Measurements from ENCODE around the gene DIP2A. TPM values are rescaled to one million over a fixed set of nuclear protein-coding genes. Genes with fewer than 3 reads are reported as not detected.

Gene DIP2A
- polyA plus RNA-seq, 1 donor: 53.3 TPM

GRCh38 chr21:46434322-46434958 is 24.3 kb upstream of the DIP2A start:
- H3K27me3 ChIP-seq (ENCODE audit: control insufficient read depth, insufficient read depth, low read length): no peaks in the 10 kb centered on the region
- H3K4me3 ChIP-seq (ENCODE audit: low read length): no peak overlapping the region
- no peak for DNase-seq
- no peak overlapping the region for H3K27ac ChIP-seq (ENCODE audit: low read length)
- H3K36me3 ChIP-seq (ENCODE audit: control insufficient read depth, insufficient read depth, low read length): peaks cover 58% of the 10 kb centered on the region
- WGBS (ENCODE audit: insufficient coverage, low lambda C conversion rate): no CpG with 5 or more reads among the region's 23 CpGs
- peaks cover 4% of the 10 kb centered on the region for H3K9me3 ChIP-seq (ENCODE audit: control insufficient read depth, low read depth, low read length)
- no peaks in the 10 kb centered on the region for H3K4me1 ChIP-seq (ENCODE audit: control insufficient read depth, insufficient read depth, low read length)

DNA sequence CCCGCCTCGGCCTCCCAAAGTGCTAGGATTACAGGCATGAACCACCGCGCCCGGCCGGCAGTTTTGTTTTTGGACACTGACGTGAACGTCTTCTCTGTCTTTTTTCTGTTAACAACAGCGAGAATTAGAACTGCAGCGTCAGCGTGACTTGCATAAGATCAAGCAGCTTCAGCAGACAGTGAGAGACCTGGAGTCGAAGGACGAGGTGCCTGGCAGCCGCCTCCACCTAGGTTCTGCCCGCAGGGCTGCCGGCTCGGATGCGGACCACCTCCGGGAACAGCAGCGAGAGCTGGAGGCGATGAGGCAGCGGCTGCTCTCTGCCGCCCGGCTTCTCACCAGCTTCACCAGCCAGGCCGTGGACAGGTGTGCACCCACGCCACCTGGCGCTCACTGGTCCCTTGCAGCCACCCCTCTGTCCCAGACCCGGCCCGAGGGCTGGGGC is 22.9 kb upstream of the DIP2A start:
- peaks cover 4% of the 10 kb centered on the region for H3K9me3 ChIP-seq (ENCODE audit: control insufficient read depth, low read depth, low read length)
- no peaks in the 10 kb centered on the region for H3K4me1 ChIP-seq (ENCODE audit: control insufficient read depth, insufficient read depth, low read length)
- WGBS (ENCODE audit: insufficient coverage, low lambda C conversion rate): no CpG with 5 or more reads among the region's 29 CpGs
- peaks cover 59% of the 10 kb centered on the region for H3K36me3 ChIP-seq (ENCODE audit: control insufficient read depth, insufficient read depth, low read length)
- no peaks in the 10 kb centered on the region for H3K27me3 ChIP-seq (ENCODE audit: control insufficient read depth, insufficient read depth, low read length)
- no peak overlapping the region for H3K4me3 ChIP-seq (ENCODE audit: low read length)
- no peak for DNase-seq
- H3K27ac ChIP-seq (ENCODE audit: low read length): no peak overlapping the region

GRCh38 chr21:46436621-46437020 is 22.1 kb upstream of the DIP2A start:
- no peak overlapping the region for H3K27ac ChIP-seq (ENCODE audit: low read length)
- H3K27me3 ChIP-seq (ENCODE audit: control insufficient read depth, insufficient read depth, low read length): no peaks in the 10 kb centered on the region
- DNase-seq: no peak
- WGBS (ENCODE audit: insufficient coverage, low lambda C conversion rate): no CpG with 5 or more reads among the region's 15 CpGs
- peaks cover 60% of the 10 kb centered on the region for H3K36me3 ChIP-seq (ENCODE audit: control insufficient read depth, insufficient read depth, low read length)
- no peaks in the 10 kb centered on the region for H3K4me1 ChIP-seq (ENCODE audit: control insufficient read depth, insufficient read depth, low read length)
- peaks cover 4% of the 10 kb centered on the region for H3K9me3 ChIP-seq (ENCODE audit: control insufficient read depth, low read depth, low read length)
- H3K4me3 ChIP-seq (ENCODE audit: low read length): no peak overlapping the region

DNA sequence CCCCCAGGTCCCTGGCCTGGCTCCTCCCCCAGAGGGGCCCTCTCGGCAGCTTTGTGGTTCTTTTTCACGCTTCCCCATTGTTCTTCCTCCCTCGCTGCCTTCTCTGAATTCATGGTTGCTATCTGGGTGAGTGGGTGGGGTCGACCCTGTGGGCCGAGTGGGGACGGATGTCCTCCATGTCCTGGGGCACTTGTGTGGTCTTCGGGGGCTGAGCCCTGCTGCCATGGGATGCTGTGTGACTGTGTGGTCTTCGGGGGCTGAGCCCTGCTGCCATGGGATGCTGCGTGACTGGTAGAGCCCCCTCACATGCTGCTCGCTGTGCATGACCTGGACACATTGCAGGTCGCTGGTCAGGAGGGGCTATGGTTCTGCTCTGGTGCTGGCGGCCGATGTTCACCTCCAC is 21.6 kb upstream of the DIP2A start:
- Histone ChIP-seq H3K27me3 (ENCODE audit: control insufficient read depth, insufficient read depth, low read length) (no peaks in the 10 kb centered on the region), H3K4me3 (ENCODE audit: low read length) (no peak overlapping the region), H3K27ac (ENCODE audit: low read length) (no peak overlapping the region), H3K36me3 (ENCODE audit: control insufficient read depth, insufficient read depth, low read length) (peaks cover 60% of the 10 kb centered on the region), H3K4me1 (ENCODE audit: control insufficient read depth, insufficient read depth, low read length) (no peaks in the 10 kb centered on the region), H3K9me3 (ENCODE audit: control insufficient read depth, low read depth, low read length) (peaks cover 4% of the 10 kb centered on the region)
- DNase-seq: no peak
- no CpG with 5 or more reads among the region's 13 CpGs for WGBS (ENCODE audit: insufficient coverage, low lambda C conversion rate)

- H3K36me3 ChIP-seq (ENCODE audit: control insufficient read depth, insufficient read depth, low read length): peaks cover 61% of the 10 kb centered on the region
- 100% methylated on average over 1 of the region's 13 CpGs for WGBS (ENCODE audit: insufficient coverage, low lambda C conversion rate)
- H3K4me1 ChIP-seq (ENCODE audit: control insufficient read depth, insufficient read depth, low read length): no peaks in the 10 kb centered on the region
- no peak for DNase-seq
- H3K9me3 ChIP-seq (ENCODE audit: control insufficient read depth, low read depth, low read length): peaks cover 4% of the 10 kb centered on the region
- no peaks in the 10 kb centered on the region for H3K27me3 ChIP-seq (ENCODE audit: control insufficient read depth, insufficient read depth, low read length)
- H3K27ac ChIP-seq (ENCODE audit: low read length): no peak overlapping the region
- no peak overlapping the region for H3K4me3 ChIP-seq (ENCODE audit: low read length)
Measured at GRCh38 chr21:46437511-46437910, 21.2 kb upstream of the DIP2A start.

DNA sequence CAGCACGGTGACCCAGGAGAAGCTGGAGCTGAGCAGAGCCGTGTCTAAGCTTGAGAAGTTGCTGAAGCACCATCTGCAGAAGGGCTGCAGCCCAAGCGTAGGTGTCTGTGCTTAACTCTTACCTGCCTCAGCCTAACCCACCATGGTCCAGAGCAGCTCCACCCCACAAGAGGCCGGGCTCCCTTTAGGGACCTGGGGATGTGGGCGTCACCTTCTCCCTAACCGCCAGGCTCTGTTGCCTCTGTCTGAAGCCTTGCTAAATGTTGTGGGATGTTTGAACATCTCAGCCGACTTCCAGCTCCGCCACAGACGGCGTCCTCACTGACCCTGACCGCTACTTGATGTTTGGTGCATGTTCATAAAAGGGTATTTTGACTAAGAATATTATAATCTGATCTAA is 20.4 kb upstream of the DIP2A start:
- DNase-seq: no peak
- H3K9me3 ChIP-seq (ENCODE audit: control insufficient read depth, low read depth, low read length): peaks cover 4% of the 10 kb centered on the region
- H3K27me3 ChIP-seq (ENCODE audit: control insufficient read depth, insufficient read depth, low read length): no peaks in the 10 kb centered on the region
- peaks cover 67% of the 10 kb centered on the region for H3K36me3 ChIP-seq (ENCODE audit: control insufficient read depth, insufficient read depth, low read length)
- WGBS (ENCODE audit: insufficient coverage, low lambda C conversion rate): no CpG with 5 or more reads among the region's 11 CpGs
- no peak overlapping the region for H3K4me3 ChIP-seq (ENCODE audit: low read length)
- no peaks in the 10 kb centered on the region for H3K4me1 ChIP-seq (ENCODE audit: control insufficient read depth, insufficient read depth, low read length)
- no peak overlapping the region for H3K27ac ChIP-seq (ENCODE audit: low read length)

DNA sequence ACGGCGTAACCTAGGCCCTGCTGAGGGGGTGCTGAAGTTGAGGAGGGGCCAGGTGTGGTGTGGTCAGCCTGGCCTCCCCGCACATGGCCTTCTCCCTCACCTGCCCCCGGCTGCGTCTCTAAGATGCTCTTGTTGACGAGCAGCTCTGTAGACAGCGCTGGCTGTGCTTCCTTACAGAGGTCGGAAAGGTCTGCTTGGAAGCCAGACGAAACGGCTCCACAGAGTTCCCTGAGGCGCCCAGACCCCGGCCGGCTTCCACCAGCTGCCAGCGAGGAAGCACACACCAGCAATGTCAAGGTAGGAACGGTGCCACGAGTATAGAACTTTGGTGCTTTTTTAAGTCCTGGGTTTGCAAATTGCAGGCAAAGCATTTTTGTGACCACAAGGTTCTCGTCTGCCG is 18.8 kb upstream of the DIP2A start:
- WGBS (ENCODE audit: insufficient coverage, low lambda C conversion rate): 70% methylated on average over 2 of the region's 18 CpGs
- Histone ChIP-seq H3K9me3 (ENCODE audit: control insufficient read depth, low read depth, low read length) (peaks cover 4% of the 10 kb centered on the region), H3K27me3 (ENCODE audit: control insufficient read depth, insufficient read depth, low read length) (no peaks in the 10 kb centered on the region), H3K4me1 (ENCODE audit: control insufficient read depth, insufficient read depth, low read length) (no peaks in the 10 kb centered on the region), H3K36me3 (ENCODE audit: control insufficient read depth, insufficient read depth, low read length) (peaks cover 71% of the 10 kb centered on the region), H3K4me3 (ENCODE audit: low read length) (no peak overlapping the region), H3K27ac (ENCODE audit: low read length) (no peak overlapping the region)
- no peak for DNase-seq

DNA sequence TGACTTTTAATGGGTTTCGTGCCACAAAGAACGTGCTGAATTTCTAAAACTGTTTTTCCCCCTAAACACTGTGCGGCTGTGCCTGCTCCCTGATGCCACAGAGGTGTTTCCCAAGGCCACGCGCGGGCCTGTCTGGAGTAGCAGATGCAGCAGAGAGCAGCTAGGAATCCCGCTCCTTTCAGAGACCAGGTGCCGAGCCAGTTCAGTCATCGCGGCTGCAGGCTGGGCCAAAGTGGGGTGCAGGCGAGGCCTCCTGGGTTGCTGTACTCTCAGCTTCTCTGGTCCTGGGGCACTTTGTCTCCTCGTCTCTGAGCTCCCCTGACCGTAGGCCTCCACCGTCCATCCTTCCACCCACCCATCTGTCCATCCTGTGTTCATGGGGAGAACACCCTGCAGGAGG is 17.4 kb upstream of the DIP2A start:
- H3K9me3 ChIP-seq (ENCODE audit: control insufficient read depth, low read depth, low read length): no peaks in the 10 kb centered on the region
- peaks cover 71% of the 10 kb centered on the region for H3K36me3 ChIP-seq (ENCODE audit: control insufficient read depth, insufficient read depth, low read length)
- no CpG with 5 or more reads among the region's 14 CpGs for WGBS (ENCODE audit: insufficient coverage, low lambda C conversion rate)
- H3K27me3 ChIP-seq (ENCODE audit: control insufficient read depth, insufficient read depth, low read length): no peaks in the 10 kb centered on the region
- no peak overlapping the region for H3K4me3 ChIP-seq (ENCODE audit: low read length)
- H3K27ac ChIP-seq (ENCODE audit: low read length): no peak overlapping the region
- DNase-seq: no peak
- H3K4me1 ChIP-seq (ENCODE audit: control insufficient read depth, insufficient read depth, low read length): no peaks in the 10 kb centered on the region

DNA sequence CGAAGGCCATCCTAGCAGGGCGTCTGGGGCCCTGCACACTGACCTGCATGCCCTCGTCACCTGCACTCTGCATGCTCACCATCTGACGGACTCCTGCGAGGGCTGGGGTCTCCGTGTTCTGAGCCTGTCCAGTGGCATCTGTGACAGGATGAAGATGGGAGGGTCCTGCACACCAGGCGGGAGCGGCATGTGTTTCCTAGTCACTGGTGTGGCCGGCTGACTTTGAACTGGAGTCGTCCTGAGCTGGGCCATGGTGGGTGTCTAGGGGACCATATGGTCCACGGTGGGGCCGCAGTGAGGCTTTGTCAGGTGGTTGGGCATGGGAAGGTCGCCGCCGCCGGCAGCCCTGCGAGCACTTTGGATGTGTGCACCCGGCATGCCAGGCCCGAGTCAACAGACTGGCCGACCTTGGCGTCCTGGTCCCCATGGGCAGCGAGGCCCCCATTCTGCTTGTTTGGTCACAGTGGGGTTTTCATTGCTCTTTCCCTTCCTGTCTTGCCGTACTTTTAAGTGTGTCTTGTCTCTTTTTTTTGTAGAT is 16.7 kb upstream of the DIP2A start:
- WGBS (ENCODE audit: insufficient coverage, low lambda C conversion rate): no CpG with 5 or more reads among the region's 23 CpGs
- Histone ChIP-seq H3K9me3 (ENCODE audit: control insufficient read depth, low read depth, low read length) (no peaks in the 10 kb centered on the region), H3K4me1 (ENCODE audit: control insufficient read depth, insufficient read depth, low read length) (no peaks in the 10 kb centered on the region), H3K27me3 (ENCODE audit: control insufficient read depth, insufficient read depth, low read length) (no peaks in the 10 kb centered on the region), H3K4me3 (ENCODE audit: low read length) (no peak overlapping the region), H3K27ac (ENCODE audit: low read length) (no peak overlapping the region), H3K36me3 (ENCODE audit: control insufficient read depth, insufficient read depth, low read length) (peaks cover 67% of the 10 kb centered on the region)
- DNase-seq: no peak

DNA sequence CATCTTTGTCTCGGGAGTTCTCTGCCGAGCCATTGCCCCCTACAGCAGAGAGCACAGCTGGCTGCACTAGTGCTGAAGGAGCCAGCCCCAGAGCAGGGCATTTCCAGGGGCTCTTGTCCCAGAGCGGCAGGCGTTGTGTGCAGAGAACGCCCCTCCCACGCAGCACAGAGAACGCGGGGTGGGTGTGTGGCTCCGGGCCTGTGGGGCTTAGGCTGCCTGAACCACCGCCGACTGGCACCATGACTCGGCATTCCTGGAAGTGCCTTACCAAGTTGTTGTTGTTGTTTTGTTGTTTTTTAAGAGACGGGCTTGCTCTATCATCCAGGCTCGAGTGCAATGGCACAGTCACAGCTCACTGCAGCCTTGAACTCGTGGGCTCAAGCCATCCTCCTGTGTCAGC is 15.8 kb upstream of the DIP2A start:
- Histone ChIP-seq H3K27ac (ENCODE audit: low read length) (no peak overlapping the region), H3K4me3 (ENCODE audit: low read length) (no peak overlapping the region), H3K36me3 (ENCODE audit: control insufficient read depth, insufficient read depth, low read length) (peaks cover 64% of the 10 kb centered on the region), H3K4me1 (ENCODE audit: control insufficient read depth, insufficient read depth, low read length) (peaks cover 1% of the 10 kb centered on the region), H3K27me3 (ENCODE audit: control insufficient read depth, insufficient read depth, low read length) (no peaks in the 10 kb centered on the region), H3K9me3 (ENCODE audit: control insufficient read depth, low read depth, low read length) (no peaks in the 10 kb centered on the region)
- WGBS (ENCODE audit: insufficient coverage, low lambda C conversion rate): no CpG with 5 or more reads among the region's 15 CpGs
- DNase-seq: no peak

GRCh38 chr21:46443910-46444309 is 14.8 kb upstream of the DIP2A start:
- peaks cover 3% of the 10 kb centered on the region for H3K9me3 ChIP-seq (ENCODE audit: control insufficient read depth, low read depth, low read length)
- DNase-seq: no peak
- no peak overlapping the region for H3K4me3 ChIP-seq (ENCODE audit: low read length)
- H3K27me3 ChIP-seq (ENCODE audit: control insufficient read depth, insufficient read depth, low read length): no peaks in the 10 kb centered on the region
- WGBS (ENCODE audit: insufficient coverage, low lambda C conversion rate): no CpG with 5 or more reads among the region's 8 CpGs
- H3K36me3 ChIP-seq (ENCODE audit: control insufficient read depth, insufficient read depth, low read length): peaks cover 59% of the 10 kb centered on the region
- peaks cover 4% of the 10 kb centered on the region for H3K4me1 ChIP-seq (ENCODE audit: control insufficient read depth, insufficient read depth, low read length)
- no peak overlapping the region for H3K27ac ChIP-seq (ENCODE audit: low read length)
